GM12875 (cell line): ENCODE measurements around the gene SCAMP2.

Source experiments
- H3K4me3 ChIP-seq: one replicate; pipeline ENCODE4 v1.5.1; 2011; ENCODE audit warnings: low read depth, low read length, control low read depth
- TF ChIP-seq, protein P1 (sequence below): IDR thresholded peaks from 2 replicates; pipeline ENCODE4 v1.5.1; 2011; ENCODE audit warnings: low read depth, mild to moderate bottlenecking, control low read depth, inconsistent platforms, low read length, moderate library complexity, borderline replicate concordance; ENCODE audit not compliant: insufficient read depth

The SCAMP2 gene

DNA sequence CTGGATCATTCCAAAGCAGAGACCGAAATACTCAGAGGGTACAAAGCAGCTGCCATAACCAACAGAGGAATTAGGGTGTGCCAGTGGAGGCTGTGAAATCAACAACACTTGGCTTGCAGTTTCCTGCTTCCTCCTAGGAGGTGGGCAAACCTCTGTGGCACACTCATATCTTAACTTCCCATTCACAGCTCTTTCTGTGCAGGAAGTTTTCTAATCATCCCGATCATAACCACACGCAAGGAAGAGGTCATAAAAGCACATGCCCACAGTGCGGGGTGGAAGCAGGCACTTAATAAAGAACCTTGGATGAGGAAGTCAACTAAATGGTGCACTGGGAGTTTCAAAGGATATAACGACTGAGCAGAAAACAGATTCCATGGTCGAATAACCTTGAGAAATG, 5.1 kb downstream of the SCAMP2 start:
- TF ChIP-seq, protein P1, sequence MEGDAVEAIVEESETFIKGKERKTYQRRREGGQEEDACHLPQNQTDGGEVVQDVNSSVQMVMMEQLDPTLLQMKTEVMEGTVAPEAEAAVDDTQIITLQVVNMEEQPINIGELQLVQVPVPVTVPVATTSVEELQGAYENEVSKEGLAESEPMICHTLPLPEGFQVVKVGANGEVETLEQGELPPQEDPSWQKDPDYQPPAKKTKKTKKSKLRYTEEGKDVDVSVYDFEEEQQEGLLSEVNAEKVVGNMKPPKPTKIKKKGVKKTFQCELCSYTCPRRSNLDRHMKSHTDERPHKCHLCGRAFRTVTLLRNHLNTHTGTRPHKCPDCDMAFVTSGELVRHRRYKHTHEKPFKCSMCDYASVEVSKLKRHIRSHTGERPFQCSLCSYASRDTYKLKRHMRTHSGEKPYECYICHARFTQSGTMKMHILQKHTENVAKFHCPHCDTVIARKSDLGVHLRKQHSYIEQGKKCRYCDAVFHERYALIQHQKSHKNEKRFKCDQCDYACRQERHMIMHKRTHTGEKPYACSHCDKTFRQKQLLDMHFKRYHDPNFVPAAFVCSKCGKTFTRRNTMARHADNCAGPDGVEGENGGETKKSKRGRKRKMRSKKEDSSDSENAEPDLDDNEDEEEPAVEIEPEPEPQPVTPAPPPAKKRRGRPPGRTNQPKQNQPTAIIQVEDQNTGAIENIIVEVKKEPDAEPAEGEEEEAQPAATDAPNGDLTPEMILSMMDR: no peak
- no peak overlapping the region for H3K4me3 ChIP-seq

DNA sequence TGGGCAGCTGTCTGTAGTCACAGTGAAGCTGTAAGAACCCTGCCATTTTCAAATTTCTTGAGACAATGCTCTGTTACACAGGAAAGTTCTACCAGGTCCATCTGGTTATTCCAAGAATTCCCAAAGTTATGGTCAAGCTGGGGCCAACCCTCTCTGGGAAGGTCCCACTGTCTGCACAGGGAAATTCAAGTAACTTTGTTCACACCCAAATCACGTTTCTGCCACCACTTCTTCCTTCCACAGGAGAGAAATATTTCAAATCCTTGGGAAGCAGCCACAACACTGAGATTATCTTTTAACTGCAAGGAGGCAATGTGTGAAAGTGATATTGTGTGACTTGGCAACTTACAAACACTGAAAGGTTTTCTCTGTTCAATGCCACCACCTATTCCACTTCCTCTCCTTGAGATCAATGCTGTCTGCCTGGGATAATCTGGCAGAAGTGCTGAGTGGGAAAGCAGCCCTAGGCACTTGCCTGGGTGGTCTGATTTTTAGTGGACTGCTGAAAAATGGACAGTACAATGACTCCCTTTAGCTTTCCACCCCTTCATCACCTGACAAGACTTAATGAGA, 5.6 kb downstream of the SCAMP2 start:
- no peak overlapping the region for H3K4me3 ChIP-seq
- TF ChIP-seq, protein P1: no peak

DNA sequence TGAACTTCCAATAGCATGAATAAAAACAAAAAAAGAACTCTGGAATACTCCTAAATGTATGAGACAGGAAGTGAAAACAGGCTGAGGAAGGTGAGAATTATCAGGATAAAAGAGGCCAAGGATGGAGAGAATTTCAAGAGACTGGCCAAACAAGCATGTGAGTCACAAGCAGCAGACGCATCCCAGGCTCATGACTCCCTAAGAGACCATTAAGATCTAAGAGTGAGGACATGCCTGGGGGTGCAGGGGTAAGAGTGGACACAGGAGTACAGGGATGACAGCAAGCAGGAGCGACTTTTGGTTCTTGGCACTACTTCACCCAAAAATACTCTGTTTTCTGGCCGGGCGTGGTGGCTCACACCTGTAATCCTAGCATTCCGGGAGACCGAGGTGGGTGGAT, 7.1 kb downstream of the SCAMP2 start:
- TF ChIP-seq, protein P1: no peak
- H3K4me3 ChIP-seq: no peak overlapping the region

DNA sequence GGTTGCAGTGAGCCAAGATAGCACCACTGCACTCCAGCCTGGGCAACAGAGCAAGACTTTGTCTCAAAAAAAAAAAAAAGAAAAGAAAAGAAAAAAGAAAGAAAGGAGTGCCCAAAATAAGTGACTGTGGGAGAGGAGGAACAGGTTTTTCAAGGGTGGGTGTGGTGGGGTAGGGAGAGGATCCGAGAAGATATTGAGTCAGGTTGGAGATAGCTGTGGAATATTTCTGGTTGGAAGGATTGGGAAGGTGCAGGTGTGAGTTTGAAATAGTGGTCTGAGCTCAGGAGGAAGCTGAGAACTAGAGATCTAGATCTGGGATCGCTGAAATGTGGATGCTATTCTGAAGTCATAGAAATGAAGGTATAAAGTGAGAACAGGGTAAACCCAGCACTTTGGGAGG, 7.8 kb downstream of the SCAMP2 start:
- H3K4me3 ChIP-seq: no peak overlapping the region
- TF ChIP-seq, protein P1: no peak

DNA sequence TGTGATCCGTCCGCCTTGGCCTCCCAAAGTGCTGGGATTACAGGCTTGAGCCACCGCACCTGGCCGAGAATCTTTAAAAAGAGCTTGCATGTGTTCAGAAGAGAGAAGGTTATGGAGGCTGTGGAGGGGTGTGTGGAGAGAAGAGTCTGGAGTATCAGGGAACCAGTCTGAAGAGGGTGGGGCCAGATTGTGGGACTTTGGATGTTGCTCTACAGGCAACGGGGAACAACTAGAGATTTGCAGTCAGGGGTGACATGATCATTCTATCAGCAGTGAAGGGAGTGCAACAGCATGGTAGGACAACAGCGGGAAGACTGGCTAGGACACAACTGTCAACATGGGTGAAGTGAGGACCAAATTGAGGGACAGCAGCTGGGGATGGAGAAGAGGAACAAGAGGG, 8.9 kb downstream of the SCAMP2 start:
- H3K4me3 ChIP-seq: no peak overlapping the region
- TF ChIP-seq, protein P1: no peak

DNA sequence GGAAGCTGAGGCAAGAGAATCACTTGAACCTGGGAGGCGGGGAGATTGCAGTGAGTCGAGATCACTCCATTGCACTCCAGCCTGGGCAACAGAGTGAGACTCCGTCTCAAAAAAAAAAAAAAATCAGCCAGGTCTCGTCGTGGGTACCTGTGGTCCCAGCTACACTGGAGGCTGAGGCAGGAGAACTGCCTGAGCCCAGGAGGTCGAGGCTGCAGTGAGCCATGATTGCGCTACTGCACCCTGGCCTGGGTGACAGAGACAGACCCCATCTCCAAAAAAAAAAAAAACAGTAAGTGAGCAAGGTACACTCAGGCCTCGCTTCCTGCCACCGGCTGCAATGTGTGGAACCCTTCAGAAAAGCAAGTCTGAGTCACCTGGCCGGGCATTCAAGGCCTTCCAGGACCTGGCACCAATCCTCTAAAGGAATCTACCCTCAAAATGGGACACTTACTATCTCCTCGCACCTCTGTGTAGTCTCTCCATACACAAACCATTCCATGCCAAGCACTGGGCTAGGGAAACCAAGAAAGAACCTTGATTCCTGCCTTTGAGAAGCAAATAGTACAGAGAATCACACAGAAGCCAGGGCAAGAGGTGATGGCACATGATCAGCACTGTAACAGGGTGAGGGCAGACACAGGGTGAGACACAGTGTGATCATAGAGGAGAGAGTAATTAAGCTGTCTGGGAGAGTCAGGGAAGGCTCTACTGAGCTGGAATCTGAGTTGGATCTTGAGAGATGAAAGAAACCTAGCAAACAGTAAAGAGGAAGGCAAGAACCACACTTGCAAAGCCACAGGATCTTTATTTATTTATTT, 9.7 kb downstream of the SCAMP2 start:
- TF ChIP-seq, protein P1: no peak
- H3K4me3 ChIP-seq: no peak overlapping the region

DNA sequence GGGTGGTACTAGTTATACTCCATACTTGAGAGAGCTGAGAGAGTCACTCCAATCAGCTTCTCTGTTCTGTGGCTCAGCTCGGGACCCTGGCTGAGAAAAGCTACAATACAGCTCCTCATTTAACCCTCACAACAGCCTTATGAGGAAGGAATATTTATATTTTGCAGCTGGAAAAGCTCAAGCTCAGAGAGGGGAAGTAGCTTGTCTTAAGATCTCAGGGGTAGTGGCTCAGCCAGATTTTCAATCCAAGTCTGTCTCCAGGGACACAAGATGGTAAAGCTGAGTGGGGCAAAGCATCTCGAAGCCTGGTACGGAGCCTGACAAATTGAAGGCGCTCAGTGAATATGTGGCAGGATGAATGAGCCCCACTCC, 14.8 kb downstream of the SCAMP2 start:
- TF ChIP-seq, protein P1: no peak
- no peak overlapping the region for H3K4me3 ChIP-seq
